Measurements from ENCODE around the gene RETREG1.

- TF ChIP-seq FOXJ3 (CRISPR knock-in tag; IDR thresholded peaks at IDR 0.05) = no peak
- TF ChIP-seq POLR2AphosphoS5 (IDR thresholded peaks at IDR 0.05; ENCODE audit: low read depth, low read length) = no peak
- no peak for TF ChIP-seq RAD21 (IDR thresholded peaks at IDR 0.05; ENCODE audit: low read length)
- no peak for TF ChIP-seq CTCF (IDR thresholded peaks at IDR 0.05)
These were observed 10.2 kb downstream of the RETREG1 start for GRCh38 chr5:16606628-16607027.

All from SK-N-SH (cell line).